ENCODE measurements around the gene RNF144B. TPM values are rescaled to one million over a fixed set of nuclear protein-coding genes. Genes with fewer than 3 reads are reported as not detected.

RNF144B gene
- total RNA-seq, 4 donors from 2014 or later: 5.6 to 18.4 (median 15.2) TPM

DNA sequence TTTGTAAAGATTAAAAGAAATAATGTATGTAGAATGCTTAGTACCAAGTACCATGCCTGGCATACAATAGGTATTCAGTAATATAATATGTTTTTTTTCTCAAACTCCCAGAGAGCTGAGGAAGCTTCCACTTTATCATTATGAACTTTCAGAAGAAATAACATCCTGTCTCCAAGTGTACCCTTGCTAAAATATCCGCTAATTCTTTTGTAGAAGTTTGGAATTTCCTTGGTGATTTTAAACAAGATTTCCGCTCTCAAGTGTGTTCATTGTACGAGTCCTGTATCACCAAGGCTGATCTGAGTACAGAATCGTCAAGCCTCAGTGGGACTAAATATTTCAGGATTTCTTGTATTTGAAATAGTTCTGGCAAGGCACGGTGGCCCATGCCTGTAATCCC, 16.1 kb upstream of the RNF144B start:
- Histone ChIP-seq H3K27ac (no peak overlapping the region), H3K4me1 (no peaks in the 10 kb centered on the region), H3K9me3 (no peaks in the 10 kb centered on the region), H3K4me3 (no peak overlapping the region), H3K27me3 (no peaks in the 10 kb centered on the region), H3K36me3 (no peaks in the 10 kb centered on the region)
- TF ChIP-seq EP300 (IDR thresholded peaks at IDR 0.05): no peak
- no peak for TF ChIP-seq POLR2AphosphoS5 (IDR thresholded peaks at IDR 0.05)
- TF ChIP-seq POLR2A (IDR thresholded peaks at IDR 0.05): no peak
- TF ChIP-seq, protein P1, sequence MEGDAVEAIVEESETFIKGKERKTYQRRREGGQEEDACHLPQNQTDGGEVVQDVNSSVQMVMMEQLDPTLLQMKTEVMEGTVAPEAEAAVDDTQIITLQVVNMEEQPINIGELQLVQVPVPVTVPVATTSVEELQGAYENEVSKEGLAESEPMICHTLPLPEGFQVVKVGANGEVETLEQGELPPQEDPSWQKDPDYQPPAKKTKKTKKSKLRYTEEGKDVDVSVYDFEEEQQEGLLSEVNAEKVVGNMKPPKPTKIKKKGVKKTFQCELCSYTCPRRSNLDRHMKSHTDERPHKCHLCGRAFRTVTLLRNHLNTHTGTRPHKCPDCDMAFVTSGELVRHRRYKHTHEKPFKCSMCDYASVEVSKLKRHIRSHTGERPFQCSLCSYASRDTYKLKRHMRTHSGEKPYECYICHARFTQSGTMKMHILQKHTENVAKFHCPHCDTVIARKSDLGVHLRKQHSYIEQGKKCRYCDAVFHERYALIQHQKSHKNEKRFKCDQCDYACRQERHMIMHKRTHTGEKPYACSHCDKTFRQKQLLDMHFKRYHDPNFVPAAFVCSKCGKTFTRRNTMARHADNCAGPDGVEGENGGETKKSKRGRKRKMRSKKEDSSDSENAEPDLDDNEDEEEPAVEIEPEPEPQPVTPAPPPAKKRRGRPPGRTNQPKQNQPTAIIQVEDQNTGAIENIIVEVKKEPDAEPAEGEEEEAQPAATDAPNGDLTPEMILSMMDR (IDR thresholded peaks at IDR 0.05): no peak
- 81 to 88% methylated on average over 3 to 5 of the region's 5 CpGs for WGBS, 2 donors (ENCODE audit: low coverage in 1 of 2)
- ATAC-seq: no peak

DNA sequence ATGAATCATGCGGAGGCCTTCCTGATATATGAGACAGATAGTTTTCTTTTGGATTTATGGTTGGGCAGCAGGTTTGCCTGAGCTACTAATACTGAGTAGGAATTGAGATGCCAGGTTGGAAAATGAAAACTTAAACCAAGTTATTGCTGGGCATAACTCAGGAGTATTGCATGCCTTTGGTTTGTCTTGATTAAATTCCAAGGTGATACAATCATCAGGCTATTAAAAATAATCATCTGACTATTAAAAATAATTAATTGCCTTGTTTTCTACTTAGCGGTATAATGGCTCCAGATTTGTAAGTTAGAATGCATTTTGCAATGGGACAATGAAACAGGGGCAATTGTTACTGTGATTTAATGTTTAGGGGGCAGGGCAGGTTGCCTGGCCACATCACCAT, 15.5 kb upstream of the RNF144B start:
- Histone ChIP-seq H3K27ac (no peak overlapping the region), H3K27me3 (no peaks in the 10 kb centered on the region), H3K36me3 (no peaks in the 10 kb centered on the region), H3K4me1 (no peaks in the 10 kb centered on the region), H3K4me3 (no peak overlapping the region), H3K9me3 (no peaks in the 10 kb centered on the region)
- WGBS, 2 donors (ENCODE audit: low coverage in 1 of 2): 58 to 73% methylated on average over 2 of the region's 2 CpGs
- TF ChIP-seq, protein P1 (IDR thresholded peaks at IDR 0.05): no peak
- TF ChIP-seq POLR2AphosphoS5 (IDR thresholded peaks at IDR 0.05) (no peak), POLR2A (IDR thresholded peaks at IDR 0.05) (no peak), EP300 (IDR thresholded peaks at IDR 0.05) (no peak)
- ATAC-seq: no peak

DNA sequence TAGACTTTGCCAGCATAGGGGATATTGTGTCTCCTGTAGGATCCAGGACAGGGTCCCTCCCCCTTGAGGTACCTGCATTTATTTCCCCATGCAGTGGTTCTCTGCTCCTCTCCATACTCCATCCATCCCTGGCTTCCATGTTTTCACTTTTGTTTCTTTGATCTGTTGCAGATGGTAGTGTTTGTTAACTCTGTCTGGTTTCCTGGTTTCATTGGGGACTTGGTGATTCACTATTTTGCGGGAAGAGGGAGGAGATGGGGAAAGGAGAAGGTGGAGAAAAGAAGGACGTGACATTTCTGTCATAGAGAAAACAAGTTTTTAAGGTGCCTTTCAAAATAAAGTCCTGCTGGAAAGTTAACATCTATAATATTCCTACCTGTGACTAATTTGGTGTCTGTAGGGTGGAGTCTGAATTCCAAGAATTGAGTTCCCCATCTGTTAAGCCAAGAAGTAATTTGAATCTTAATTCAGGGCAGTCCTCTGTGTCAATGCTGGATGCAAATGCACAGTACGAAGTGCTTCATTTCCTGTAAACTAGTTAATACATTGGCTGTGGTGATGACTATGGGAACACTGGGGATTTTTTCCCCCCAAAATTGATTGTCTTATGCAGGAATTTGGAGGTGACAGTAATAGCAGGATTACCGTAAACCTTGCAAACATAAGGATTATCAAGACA, 6.9 kb upstream of the RNF144B start:
- ATAC-seq: no peak
- Histone ChIP-seq H3K36me3 (no peaks in the 10 kb centered on the region), H3K27ac (no peak overlapping the region), H3K4me3 (no peak overlapping the region), H3K4me1 (no peaks in the 10 kb centered on the region), H3K9me3 (no peaks in the 10 kb centered on the region), H3K27me3 (no peaks in the 10 kb centered on the region)
- TF ChIP-seq POLR2AphosphoS5 (IDR thresholded peaks at IDR 0.05) (no peak), POLR2A (IDR thresholded peaks at IDR 0.05) (no peak), EP300 (IDR thresholded peaks at IDR 0.05) (no peak)
- TF ChIP-seq, protein P1 (IDR thresholded peaks at IDR 0.05): no peak
- WGBS, 2 donors (ENCODE audit: low coverage in 1 of 2): 70 to 80% methylated on average over 2 to 4 of the region's 4 CpGs

DNA sequence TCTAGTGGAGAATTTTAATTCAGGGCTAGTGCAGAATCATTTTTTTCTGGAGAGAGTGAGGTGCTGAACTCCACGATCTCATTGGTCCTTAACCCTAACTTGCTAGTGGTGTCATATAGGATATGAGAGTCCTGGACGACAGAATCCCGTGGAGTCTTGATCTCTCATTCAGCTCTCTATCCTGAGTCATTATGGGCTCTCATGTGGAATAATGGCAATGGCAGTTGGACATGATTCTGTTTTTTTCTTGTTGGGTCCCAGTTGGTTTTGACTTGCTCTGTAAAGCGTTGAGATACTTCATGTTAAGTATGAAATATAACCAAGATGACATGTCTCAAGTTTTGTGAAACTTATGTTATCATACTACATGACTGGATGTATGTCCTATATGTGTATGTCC, 6.3 kb upstream of the RNF144B start:
- peaks cover 0 to 1% (median 0%) of the 10 kb centered on the region in 3 donors for H3K4me1 ChIP-seq
- no peaks in the 10 kb centered on the region for H3K27me3 ChIP-seq
- H3K4me3 ChIP-seq: no peak overlapping the region
- 90 to 95% methylated on average over 4 of the region's 4 CpGs for WGBS, 2 donors (ENCODE audit: low coverage in 1 of 2)
- no peak for ATAC-seq
- H3K9me3 ChIP-seq: no peaks in the 10 kb centered on the region
- H3K36me3 ChIP-seq: no peaks in the 10 kb centered on the region
- TF ChIP-seq EP300 (IDR thresholded peaks at IDR 0.05): no peak
- TF ChIP-seq POLR2A (IDR thresholded peaks at IDR 0.05): no peak
- TF ChIP-seq POLR2AphosphoS5 (IDR thresholded peaks at IDR 0.05): no peak
- TF ChIP-seq, protein P1 (IDR thresholded peaks at IDR 0.05): no peak
- H3K27ac ChIP-seq: no peak overlapping the region

DNA sequence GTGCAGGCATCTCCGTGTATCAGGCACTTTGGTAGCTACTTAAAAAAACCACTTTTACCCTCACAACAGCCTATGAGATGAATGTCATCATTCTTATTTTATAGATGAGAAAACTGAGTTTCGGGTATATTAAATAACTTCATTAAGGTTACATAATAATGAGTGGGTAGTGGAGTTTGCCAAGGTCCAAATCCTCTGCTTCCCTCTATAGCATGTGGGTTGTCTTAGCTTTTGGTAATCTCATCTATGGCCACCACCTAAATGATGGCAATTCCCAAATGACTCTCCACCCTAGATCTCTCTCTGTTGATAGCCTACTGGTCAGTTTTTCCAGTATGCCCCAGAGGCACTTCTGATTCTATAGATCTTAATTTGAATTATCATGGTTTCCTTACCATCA, 3.7 kb upstream of the RNF144B start:
- 95 to 96% methylated on average over 2 of the region's 2 CpGs for WGBS, 2 donors (ENCODE audit: low coverage in 1 of 2)
- no peak for TF ChIP-seq EP300 (IDR thresholded peaks at IDR 0.05)
- no peak for TF ChIP-seq POLR2A (IDR thresholded peaks at IDR 0.05)
- TF ChIP-seq, protein P1 (IDR thresholded peaks at IDR 0.05): no peak
- no peak for TF ChIP-seq POLR2AphosphoS5 (IDR thresholded peaks at IDR 0.05)
- H3K4me1 ChIP-seq: peaks cover 0 to 27% (median 5%) of the 10 kb centered on the region in 3 donors
- H3K27ac ChIP-seq: no peak overlapping the region
- no peak overlapping the region for H3K4me3 ChIP-seq
- H3K36me3 ChIP-seq: no peaks in the 10 kb centered on the region
- no peak for ATAC-seq
- H3K27me3 ChIP-seq: no peaks in the 10 kb centered on the region
- H3K9me3 ChIP-seq: no peaks in the 10 kb centered on the region

Data from gastroesophageal sphincter (tissue), 4 donors.